ENCODE results near the gene UTF1. TPM values are rescaled to one million over a fixed set of nuclear protein-coding genes. Genes with fewer than 3 reads are reported as not detected.

UTF1 gene
- not detected in 2 replicates for total RNA-seq (2014; rRNA removed; shearing (Covaris generic))
- total RNA-seq (2022), result not detected in 2 replicates
- Bru-seq, nascent RNA, result not detected
- BruChase-seq, experiment 1, labeled RNA remaining after a 6-hour chase, result not detected
- BruChase-seq, experiment 2, labeled RNA remaining after a 2-hour chase, result not detected
- long read RNA-seq, result 0 reads

- TF ChIP-seq EZH2phosphoT487 (IDR thresholded peaks at IDR 0.05; ENCODE audit: borderline replicate concordance, low read depth, low read length), result no peak
- no peak for TF ChIP-seq CTCF (conservative IDR thresholded peaks at IDR 0.05; ENCODE audit: low read length)
Measured at GRCh38 chr10:133230044-133230361, at the start of gene UTF1. UTF1 (plus strand) TSS chr10:133230217; CDS start chr10:133230289, 72 bp downstream.

GRCh38 chr10:133180965-133181639 lies 48.9 kb upstream of the UTF1 start:
- no peak overlapping the region for H3K4me3 ChIP-seq (ENCODE audit: low read depth, low read length, poor library complexity, severe bottlenecking)
- H3K27ac ChIP-seq (ENCODE audit: low read depth, low read length, poor library complexity, severe bottlenecking), result no peak overlapping the region
- H3K4me2 ChIP-seq (ENCODE audit: low read length), result no peak overlapping the region
- intact Hi-C loops (cut with micrococcal nuclease; ENCODE audit: unreplicated experiment), result no loop called here
- H3K4me1 ChIP-seq (ENCODE audit: insufficient read depth, low read length, poor library complexity, severe bottlenecking), result no peaks in the 10 kb centered on the region
- H3K36me3 ChIP-seq (ENCODE audit: insufficient read depth, low read length), result no peaks in the 10 kb centered on the region
- H3K9me3 ChIP-seq (ENCODE audit: low read length), result 0 out of 2 replicates have a peak, but pooled peaks cover 7% of the 10 kb centered on the region
- BruUV-seq (replicated peaks), result no TSS peak
- TF ChIP-seq EZH2phosphoT487 (IDR thresholded peaks at IDR 0.05; ENCODE audit: borderline replicate concordance, low read depth, low read length), result no peak
- TF ChIP-seq CTCF (conservative IDR thresholded peaks at IDR 0.05; ENCODE audit: low read length), result no peak
- DNase-seq (ENCODE audit: low spot score), result no peak
- ChIA-PET CTCF (ENCODE audit: unreplicated experiment) (no interaction called here), POLR2A (no interaction called here)
- no peak overlapping the region for H2AFZ ChIP-seq (ENCODE audit: low read length)
- no peaks in the 10 kb centered on the region for H3K9me2 ChIP-seq (ENCODE audit: insufficient read depth, low read length)
- no peaks in the 10 kb centered on the region for H4K20me1 ChIP-seq (ENCODE audit: insufficient read depth, low read length)
- no peaks in the 10 kb centered on the region for H3K79me2 ChIP-seq (ENCODE audit: insufficient read depth, low read depth, low read length)

More at GRCh38 chr10:133230044-133230361, at the start of gene UTF1:
- Histone ChIP-seq H3K36me3 (ENCODE audit: insufficient read depth, low read length) (no peaks in the 10 kb centered on the region), H3K9me3 (ENCODE audit: low read length) (no peaks in the 10 kb centered on the region), H3K4me2 (ENCODE audit: low read length) (no peak within 1 kb of the TSS), H3K9me2 (ENCODE audit: insufficient read depth, low read length) (no peaks in the 10 kb centered on the region), H2AFZ (ENCODE audit: low read length) (no peak within 1 kb of the TSS), H3K27ac (ENCODE audit: low read depth, low read length, poor library complexity, severe bottlenecking) (no peak within 1 kb of the TSS), H4K20me1 (ENCODE audit: insufficient read depth, low read length) (no peaks in the 10 kb centered on the region), H3K4me3 (ENCODE audit: low read depth, low read length, poor library complexity, severe bottlenecking) (no peak within 1 kb of the TSS), H3K4me1 (ENCODE audit: insufficient read depth, low read length, poor library complexity, severe bottlenecking) (no peaks in the 10 kb centered on the region), H3K79me2 (ENCODE audit: insufficient read depth, low read depth, low read length) (no peaks in the 10 kb centered on the region)
- ChIA-PET CTCF (ENCODE audit: unreplicated experiment) (no interaction called here), POLR2A (no interaction called here)
- DNase-seq (ENCODE audit: low spot score), result no peak
- intact Hi-C loops (cut with micrococcal nuclease; ENCODE audit: unreplicated experiment), result no loop called here
- BruUV-seq (replicated peaks), result no TSS peak

GRCh38 chr10:133182190-133182589 lies 47.8 kb upstream of the UTF1 start:
- no peaks in the 10 kb centered on the region for H4K20me1 ChIP-seq (ENCODE audit: insufficient read depth, low read length)
- no peak for TF ChIP-seq CTCF (conservative IDR thresholded peaks at IDR 0.05; ENCODE audit: low read length)
- TF ChIP-seq EZH2phosphoT487 (IDR thresholded peaks at IDR 0.05; ENCODE audit: borderline replicate concordance, low read depth, low read length), result no peak
- H3K9me2 ChIP-seq (ENCODE audit: insufficient read depth, low read length), result no peaks in the 10 kb centered on the region
- no peaks in the 10 kb centered on the region for H3K79me2 ChIP-seq (ENCODE audit: insufficient read depth, low read depth, low read length)
- 0 out of 2 replicates have a peak, but pooled peaks cover 7% of the 10 kb centered on the region for H3K9me3 ChIP-seq (ENCODE audit: low read length)
- H3K36me3 ChIP-seq (ENCODE audit: insufficient read depth, low read length), result no peaks in the 10 kb centered on the region
- H2AFZ ChIP-seq (ENCODE audit: low read length), result no peak overlapping the region
- intact Hi-C loops (cut with micrococcal nuclease; ENCODE audit: unreplicated experiment), result no loop called here
- H3K27ac ChIP-seq (ENCODE audit: low read depth, low read length, poor library complexity, severe bottlenecking), result no peak overlapping the region
- no peak overlapping the region for H3K4me3 ChIP-seq (ENCODE audit: low read depth, low read length, poor library complexity, severe bottlenecking)
- ChIA-PET CTCF (ENCODE audit: unreplicated experiment) (no interaction called here), POLR2A (no interaction called here)
- H3K4me2 ChIP-seq (ENCODE audit: low read length), result no peak overlapping the region
- no peaks in the 10 kb centered on the region for H3K4me1 ChIP-seq (ENCODE audit: insufficient read depth, low read length, poor library complexity, severe bottlenecking)
- no TSS peak for BruUV-seq (replicated peaks)
- no peak for DNase-seq (ENCODE audit: low spot score)

Data from OCI-LY7 (cell line).